Activated T-helper 1 cell treated with Interleukin-2 at 50 U/mL for 16 hours (primary cell): ENCODE data around the gene C2CD4C.
"Not testable (repeated sequence)": the region's sequence is repeated elsewhere in the genome, so short reads cannot be mapped to it uniquely, and the experiment has no call there.

ENCODE experiments used
- DNase-seq: peaks from one replicate; pipeline ENCODE4 v3.0.0-alpha.2; 2020; ENCODE audit warnings: low read depth

The C2CD4C gene

GRCh38 chr19:364496-365287 lies 44.3 kb downstream of the C2CD4C start:
- no peak for DNase-seq

- DNase-seq, result no peak
Observed at GRCh38 chr19:362683-363082, 46.3 kb downstream of the C2CD4C start.

- DNase-seq, result no peak
Observed at GRCh38 chr19:362154-362553, 46.8 kb downstream of the C2CD4C start.

- DNase-seq, result no peak
Observed at GRCh38 chr19:359653-359925, 49.4 kb downstream of the C2CD4C start.

GRCh38 chr19:355536-355935 lies 53.4 kb downstream of the C2CD4C start:
- not testable (repeated sequence) for DNase-seq
